ENCODE data around the gene C19orf18. TPM values are rescaled to one million over a fixed set of nuclear protein-coding genes. Genes with fewer than 3 reads are reported as not detected.
"Not testable (repeated sequence)": the region's sequence is repeated elsewhere in the genome, so short reads cannot be mapped to it uniquely, and the experiment has no call there.

The C19orf18 gene
- total and polyA plus RNA-seq, 2 of the 4 experiments (the other 2 are of a cell fraction): 0.15 TPM; not detected in 1

GRCh38 chr19:58009301-58009665, 34.9 kb upstream of the C19orf18 start:
- DNase-seq (no peak), ATAC-seq (ENCODE audit: low read depth) (peak; percentile 43; the same call in 1 of the 2 replicates)
- BruUV-seq (replicated peaks): no TSS peak
- no peak overlapping the region for H4K8ac ChIP-seq (ENCODE audit: low read depth in 2 of 2, low read length in 2 of 2)
- H3K56ac ChIP-seq (ENCODE audit: extremely low read depth, insufficient read depth, low read length): no peak overlapping the region
- H2AK5ac ChIP-seq (ENCODE audit: low read depth, low read length): no peak overlapping the region
- no peak overlapping the region for H2BK15ac ChIP-seq (ENCODE audit: low read depth, low read length)
- H3K9me1 ChIP-seq (ENCODE audit: insufficient read depth, low read length): no peaks in the 10 kb centered on the region
- TF ChIP-seq MXI1 (IDR thresholded peaks at IDR 0.05; ENCODE audit: borderline replicate concordance, low read depth, low read length): 0 out of 2 replicates have a peak, but pooled peaks have one; percentile 30
- TF ChIP-seq NFE2L2 (IDR thresholded peaks at IDR 0.05; ENCODE audit: low read depth, low read length): no peak
- H3K27ac ChIP-seq (ENCODE audit: insufficient read depth, low read length): no peak overlapping the region
- H3K9ac ChIP-seq (ENCODE audit: low read depth, low read length): no peak overlapping the region
- H2BK120ac ChIP-seq (ENCODE audit: low read depth, low read length): no peak overlapping the region
- no peak overlapping the region for H3K14ac ChIP-seq (replicated peaks; ENCODE audit: low read depth, low read length)
- intact Hi-C loops (cut with micrococcal nuclease): loop anchor here (10.0 kb wide), 1 partner anchor 146 kb away; the partner anchor contains the start of gene ZNF329
- H4K5ac ChIP-seq (ENCODE audit: low read depth, low read length): no peak overlapping the region
- H2AFZ ChIP-seq (replicated peaks; ENCODE audit: low read length, poor library complexity): peak overlapping the region; percentile 85
- in situ Hi-C loops (cut with MboI; ENCODE audit: low sequenced_read_pairs): no loop called here
- dilution Hi-C loops (cut with HindIII; ENCODE audit: low sequenced_read_pairs, unreplicated experiment): no loop called here
- 3% methylated on average over 15 of the region's 21 CpGs; no CpG with 5 or more reads in 1 of the 2 experiments for WGBS, 2 experiments (ENCODE audit: extremely low coverage in 2 of 2, insufficient read length in 1 of 2)
- no peaks in the 10 kb centered on the region for H3K27me3 ChIP-seq (ENCODE audit: control insufficient read depth, insufficient read depth, low read length)
- no peaks in the 10 kb centered on the region for H4K20me1 ChIP-seq (ENCODE audit: insufficient read depth, low read length)
- no peak overlapping the region for H3K4ac ChIP-seq (ENCODE audit: low read depth, low read length)
- H3K4me2 ChIP-seq (ENCODE audit: low read depth, low read length): peak overlapping the region; percentile 44
- H3K36me3 ChIP-seq (ENCODE audit: control insufficient read depth, insufficient read depth, low read length): peaks cover 19% of the 10 kb centered on the region
- H3K23ac ChIP-seq (ENCODE audit: low read depth, low read length): no peak overlapping the region
- no peak overlapping the region for H4K91ac ChIP-seq (ENCODE audit: insufficient read depth, low read depth, low read length)
- POLR2A ChIA-PET (ENCODE audit: unreplicated experiment): no interaction called here
- no peak overlapping the region for H3K18ac ChIP-seq (ENCODE audit: low read depth, low read length)
- H3K9me3 ChIP-seq (ENCODE audit: control insufficient read depth, insufficient read depth, low read length): peaks cover 57% of the 10 kb centered on the region
- peak overlapping the region; percentile 87 for H2AK9ac ChIP-seq (replicated peaks; ENCODE audit: low read depth, low read length, poor library complexity)
- H2BK20ac ChIP-seq (ENCODE audit: low read depth, low read length): no peak overlapping the region
- peak overlapping the region; percentile 58; the same call in 1 of the 2 replicates for H3K4me3 ChIP-seq (ENCODE audit: insufficient read depth, low read depth, low read length)
- no peaks in the 10 kb centered on the region for H3K4me1 ChIP-seq (ENCODE audit: control insufficient read depth, insufficient read depth, low read length)
- H2BK5ac ChIP-seq (ENCODE audit: low read depth, low read length, poor library complexity, severe bottlenecking): no peak overlapping the region
- CTCF ChIA-PET: no interaction called here
- no peaks in the 10 kb centered on the region; a peak in 1 of 4 replicates for H3K79me1 ChIP-seq (ENCODE audit: low read depth in 1 of 2, low read length in 2 of 2)

- H3K27me3 ChIP-seq (ENCODE audit: control insufficient read depth, insufficient read depth, low read length); H3K79me1 ChIP-seq (ENCODE audit: low read depth in 1 of 2, low read length in 2 of 2); H3K4me2 ChIP-seq (ENCODE audit: low read depth, low read length); H3K4me1 ChIP-seq (ENCODE audit: control insufficient read depth, insufficient read depth, low read length); DNase-seq; dilution Hi-C loops (cut with HindIII; ENCODE audit: low sequenced_read_pairs, unreplicated experiment); H3K14ac ChIP-seq (replicated peaks; ENCODE audit: low read depth, low read length); H3K56ac ChIP-seq (ENCODE audit: extremely low read depth, insufficient read depth, low read length); H3K23ac ChIP-seq (ENCODE audit: low read depth, low read length); H2BK120ac ChIP-seq (ENCODE audit: low read depth, low read length); BruUV-seq (replicated peaks); H3K9ac ChIP-seq (ENCODE audit: low read depth, low read length); H4K91ac ChIP-seq (ENCODE audit: insufficient read depth, low read depth, low read length); H4K5ac ChIP-seq (ENCODE audit: low read depth, low read length); H3K9me1 ChIP-seq (ENCODE audit: insufficient read depth, low read length); H2AK5ac ChIP-seq (ENCODE audit: low read depth, low read length); H4K20me1 ChIP-seq (ENCODE audit: insufficient read depth, low read length); H3K4me3 ChIP-seq (ENCODE audit: insufficient read depth, low read depth, low read length); H2AFZ ChIP-seq (replicated peaks; ENCODE audit: low read length, poor library complexity); in situ Hi-C loops (cut with MboI; ENCODE audit: low sequenced_read_pairs); ATAC-seq (ENCODE audit: low read depth); H3K18ac ChIP-seq (ENCODE audit: low read depth, low read length); H2AK9ac ChIP-seq (replicated peaks; ENCODE audit: low read depth, low read length, poor library complexity); H4K8ac ChIP-seq (ENCODE audit: low read depth in 2 of 2, low read length in 2 of 2); H2BK20ac ChIP-seq (ENCODE audit: low read depth, low read length); H3K27ac ChIP-seq (ENCODE audit: insufficient read depth, low read length); CTCF ChIA-PET; H2BK5ac ChIP-seq (ENCODE audit: low read depth, low read length, poor library complexity, severe bottlenecking); POLR2A ChIA-PET (ENCODE audit: unreplicated experiment); H3K4ac ChIP-seq (ENCODE audit: low read depth, low read length); H2BK15ac ChIP-seq (ENCODE audit: low read depth, low read length): not testable (repeated sequence)
- WGBS, 2 experiments (ENCODE audit: extremely low coverage in 2 of 2, insufficient read length in 1 of 2): no CpG with 5 or more reads among the region's 10 CpGs
- Histone ChIP-seq H3K9me3 (ENCODE audit: control insufficient read depth, insufficient read depth, low read length) (peaks cover 57% of the 10 kb centered on the region), H3K36me3 (ENCODE audit: control insufficient read depth, insufficient read depth, low read length) (peaks cover 23% of the 10 kb centered on the region)
- intact Hi-C loops (cut with micrococcal nuclease): loop anchor here (10.0 kb wide), 1 partner anchor 146 kb away; the partner anchor contains the start of gene ZNF329
These were observed 34.5 kb upstream of the C19orf18 start for GRCh38 chr19:58008877-58009276.

All from IMR-90 (cell line).